Right lung (tissue), 10 donors: ENCODE results near the gene GC. TPM values are rescaled to one million over a fixed set of nuclear protein-coding genes. Genes with fewer than 3 reads are reported as not detected.
"Not testable (repeated sequence)": the region's sequence is repeated elsewhere in the genome, so short reads cannot be mapped to it uniquely, and the experiment has no call there.

Source experiments
- DNase-seq, 2 donors: peaks; one replicate each; pipeline ENCODE4 v3.0.0-alpha.2; 2013
- long read RNA-seq, 8 donors: transcript quantifications; one replicate each; lab custom pipeline, GENCODE V29; 2026
- polyA plus RNA-seq, 5 donors: library from polyadenylated mRNA; unstranded; fragments of 120-200 nt; gene quantifications; one replicate each; pipeline versions ENCODE4 v1.2.1 to v1.2.3, GENCODE V29; 2013; ENCODE audit warnings: inconsistent platforms in 1 of 5, low replicate concordance in 1 of 5; ENCODE audit not compliant: insufficient read length in 5 of 5, insufficient read depth in 1 of 5

Gene GC, protein sequence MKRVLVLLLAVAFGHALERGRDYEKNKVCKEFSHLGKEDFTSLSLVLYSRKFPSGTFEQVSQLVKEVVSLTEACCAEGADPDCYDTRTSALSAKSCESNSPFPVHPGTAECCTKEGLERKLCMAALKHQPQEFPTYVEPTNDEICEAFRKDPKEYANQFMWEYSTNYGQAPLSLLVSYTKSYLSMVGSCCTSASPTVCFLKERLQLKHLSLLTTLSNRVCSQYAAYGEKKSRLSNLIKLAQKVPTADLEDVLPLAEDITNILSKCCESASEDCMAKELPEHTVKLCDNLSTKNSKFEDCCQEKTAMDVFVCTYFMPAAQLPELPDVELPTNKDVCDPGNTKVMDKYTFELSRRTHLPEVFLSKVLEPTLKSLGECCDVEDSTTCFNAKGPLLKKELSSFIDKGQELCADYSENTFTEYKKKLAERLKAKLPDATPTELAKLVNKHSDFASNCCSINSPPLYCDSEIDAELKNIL
- polyA plus RNA-seq = 10 to 100 TPM in 1 of 5 donors, not detected in 4; 10.1 TPM
- long read RNA-seq, donor 1 = 0 reads
- long read RNA-seq, donor 2 = 0 reads
- long read RNA-seq, donor 3 = 0 reads
- long read RNA-seq, donor 4 = 0 reads
- long read RNA-seq, donor 5, partial matches to known transcripts = 0 of 3 reads
- long read RNA-seq, donor 5, other reads (novel, unspliced or antisense) = 0 of 3 reads
- long read RNA-seq, donor 6 = 0 reads
- long read RNA-seq, donor 7 = 0 reads
- long read RNA-seq, donor 8 = 0 reads

DNA sequence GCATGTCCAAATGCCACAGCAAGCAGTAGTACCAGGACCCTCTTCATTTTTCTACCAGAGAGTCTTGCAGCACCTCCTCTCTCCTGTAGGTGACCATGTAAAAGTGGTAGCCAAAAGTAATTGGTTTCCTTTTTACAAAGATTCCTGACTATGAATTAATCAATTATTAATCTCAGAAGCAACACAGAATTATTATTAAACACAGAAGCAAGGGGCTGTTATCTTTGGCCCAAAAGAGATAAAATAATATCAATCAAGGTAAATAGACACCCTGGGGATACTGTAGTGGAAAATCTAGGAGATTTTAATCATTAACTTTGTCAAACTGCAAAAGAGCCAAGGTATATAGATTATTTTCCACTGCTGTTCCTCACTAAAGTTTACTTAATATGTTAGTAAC, at the start of gene GC:
TSS of gene GC (minus strand) at position 108 of the 400 bp plus-strand sequence. CDS start at position 47, 61 bp downstream.
- DNase-seq = no peak

DNA sequence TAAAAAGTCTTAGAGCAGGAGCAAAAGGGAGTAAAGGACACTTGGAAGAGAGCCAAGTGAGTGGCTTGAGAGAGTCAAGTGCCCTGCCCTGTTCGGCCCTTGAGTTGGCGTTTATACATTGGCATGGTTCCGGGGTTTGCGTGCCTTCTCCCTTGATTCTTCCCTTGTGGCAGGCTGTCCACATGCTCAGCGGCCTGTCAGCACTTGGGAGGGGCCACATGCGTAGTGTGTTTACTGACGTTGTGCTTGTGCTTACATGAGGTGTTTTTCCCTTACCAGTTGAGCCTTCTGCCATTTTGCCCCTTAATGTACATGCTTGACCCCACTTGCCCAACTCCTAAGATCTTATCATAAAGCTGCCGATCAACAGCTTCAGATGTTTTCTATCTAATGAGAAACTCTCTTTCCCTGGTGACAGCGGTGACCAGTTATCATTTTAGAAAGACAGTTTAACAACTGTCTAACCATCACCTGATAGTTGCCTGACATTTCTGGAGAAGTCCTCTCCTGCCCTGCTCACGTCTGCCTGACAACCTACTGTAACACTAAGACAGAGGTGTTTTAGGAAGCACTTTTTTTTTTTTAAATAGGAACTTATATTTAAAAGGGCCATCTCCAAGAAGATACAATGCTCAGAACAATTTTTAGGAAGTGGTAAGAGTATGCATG, 49.5 kb upstream of the GC start:
- peak; percentile 5 to 12 for DNase-seq

DNA sequence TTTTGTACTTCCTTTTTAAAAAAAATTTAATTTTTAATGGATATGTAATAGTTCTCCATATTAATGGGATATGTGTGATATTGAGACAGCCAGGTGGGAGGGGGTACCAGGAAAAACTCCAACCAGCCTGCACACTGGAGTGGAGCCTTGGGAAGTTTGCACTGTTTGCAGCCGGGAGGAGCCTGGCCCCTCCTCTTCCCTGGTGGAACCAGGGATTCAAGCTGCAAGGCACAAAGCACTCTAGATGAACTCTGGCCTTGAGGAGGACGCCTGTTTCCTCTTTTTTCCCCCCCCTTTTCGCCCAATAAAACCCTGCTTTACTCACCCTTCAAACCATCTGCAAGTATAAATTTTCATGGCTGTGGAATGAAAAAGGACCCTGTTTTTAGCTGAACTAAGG, 48.2 kb upstream of the GC start:
- DNase-seq = no peak

DNA sequence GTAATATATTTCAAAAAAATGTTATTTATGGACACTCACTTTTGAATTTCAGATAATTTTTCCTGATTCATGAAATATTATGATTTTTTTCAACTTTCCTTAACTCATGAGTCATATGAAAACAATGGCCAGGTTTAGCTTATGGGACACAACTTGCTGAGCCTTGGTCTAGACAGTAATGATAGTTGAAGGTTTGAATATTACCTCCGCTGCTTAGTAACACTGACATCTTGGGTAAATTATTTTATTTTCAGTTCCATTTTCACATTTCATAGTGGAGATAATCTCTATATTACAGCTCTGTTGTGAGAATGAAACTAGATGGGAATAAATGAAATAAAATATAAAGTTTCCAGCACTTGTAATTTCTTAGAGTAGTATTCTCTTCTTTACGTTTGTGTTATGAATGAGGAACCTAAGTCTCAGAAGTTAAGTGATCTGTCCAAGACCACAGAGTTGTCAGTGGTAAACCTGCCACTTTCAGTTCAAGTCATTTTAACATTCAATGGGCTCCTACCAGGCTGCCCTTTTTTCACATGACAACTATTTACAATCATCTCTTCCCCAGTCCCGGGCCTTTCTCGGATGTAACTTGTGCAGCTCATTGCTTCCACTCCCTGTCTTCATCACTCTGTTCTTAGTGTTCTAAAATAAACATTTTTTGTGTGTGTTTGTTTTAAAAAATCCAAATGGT, 46.8 kb upstream of the GC start:
- DNase-seq = no peak

DNA sequence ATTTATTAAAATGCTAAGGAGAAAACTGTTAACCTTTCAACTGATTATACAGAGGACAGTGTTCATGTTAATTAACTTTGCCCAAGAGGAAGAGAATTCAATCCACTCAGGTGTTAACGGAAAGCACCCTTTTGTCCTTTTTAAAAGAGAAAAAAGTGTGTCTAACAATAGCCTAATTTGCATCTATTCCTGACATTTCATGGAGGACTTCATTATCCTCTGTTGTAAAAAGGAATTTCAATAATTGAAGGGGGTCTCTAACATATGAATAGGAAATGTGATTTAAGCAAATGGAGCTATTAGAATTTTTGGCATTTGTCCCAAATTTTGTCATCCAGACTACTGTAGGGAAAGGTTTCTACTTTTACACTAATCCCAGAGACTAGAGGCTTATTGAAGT, 44.6 kb upstream of the GC start:
- no peak for DNase-seq

DNA sequence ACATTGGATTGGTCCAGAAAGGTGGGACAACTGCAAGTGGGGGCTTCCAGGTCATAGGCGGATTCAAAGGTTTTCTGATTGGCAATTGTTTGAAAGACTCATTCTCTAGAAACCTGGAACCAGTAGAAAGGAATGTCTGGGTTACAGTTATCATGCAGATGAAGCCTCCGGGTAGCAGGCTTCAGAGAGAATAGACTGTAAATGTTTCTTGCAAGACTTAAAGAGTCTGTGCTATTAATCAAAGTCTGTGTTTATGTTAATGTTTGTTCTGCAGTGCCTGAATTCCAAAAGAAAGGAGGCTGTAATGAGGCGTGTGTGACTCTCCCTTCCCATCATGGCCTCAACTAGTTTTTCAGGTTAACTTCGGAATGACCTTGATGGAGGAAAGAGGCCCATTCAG, 43.9 kb upstream of the GC start:
- no peak for DNase-seq

DNA sequence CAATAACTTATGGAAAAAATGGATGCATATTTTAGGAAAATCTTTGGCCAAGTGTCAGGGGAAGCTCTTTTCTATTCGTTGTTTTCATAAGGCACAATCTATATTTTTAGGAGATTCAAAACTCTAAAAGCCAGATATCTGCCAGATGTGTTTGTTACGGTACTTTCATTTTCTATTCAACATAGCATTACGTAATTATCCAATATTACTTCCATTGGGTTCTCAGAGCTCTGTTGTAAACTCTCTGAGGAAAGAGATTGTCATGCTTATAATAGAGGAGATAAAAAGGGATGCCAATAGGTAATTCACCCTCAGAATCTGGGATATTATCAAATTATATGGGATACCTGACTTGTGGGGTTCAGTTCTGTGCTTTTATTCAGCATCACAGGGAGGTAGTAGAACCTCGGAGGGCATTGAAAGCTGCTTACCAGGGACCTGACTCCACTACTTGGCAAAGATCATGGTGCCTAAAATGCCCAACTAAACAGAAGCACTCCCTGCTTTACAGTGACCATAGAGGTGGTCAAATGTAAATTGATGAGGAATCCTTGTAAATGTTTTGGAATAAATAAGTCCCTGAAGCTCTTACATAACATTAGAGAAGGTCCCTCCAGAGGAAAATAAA, 32.9 kb upstream of the GC start:
- DNase-seq = no peak

DNA sequence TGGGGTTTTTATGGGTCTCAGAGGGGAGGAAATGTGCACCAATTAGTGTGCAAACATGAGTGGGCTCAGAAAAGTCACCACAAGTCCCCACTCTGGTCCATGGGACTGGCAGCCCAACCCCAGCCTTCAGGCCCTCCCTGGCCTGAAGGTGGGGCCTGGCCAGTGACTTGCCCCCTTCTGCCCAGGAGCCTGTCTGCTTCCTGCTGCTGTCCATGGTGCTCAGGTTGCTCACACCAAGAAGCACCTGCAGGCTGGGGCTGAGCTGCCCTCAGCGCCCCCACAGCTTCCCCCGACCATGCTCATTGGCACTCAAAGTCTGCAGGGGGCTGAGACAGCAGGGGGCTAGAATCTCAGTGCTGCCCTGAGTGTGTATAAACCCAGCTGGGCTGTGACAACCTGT, 30.6 kb upstream of the GC start:
- no peak for DNase-seq

DNA sequence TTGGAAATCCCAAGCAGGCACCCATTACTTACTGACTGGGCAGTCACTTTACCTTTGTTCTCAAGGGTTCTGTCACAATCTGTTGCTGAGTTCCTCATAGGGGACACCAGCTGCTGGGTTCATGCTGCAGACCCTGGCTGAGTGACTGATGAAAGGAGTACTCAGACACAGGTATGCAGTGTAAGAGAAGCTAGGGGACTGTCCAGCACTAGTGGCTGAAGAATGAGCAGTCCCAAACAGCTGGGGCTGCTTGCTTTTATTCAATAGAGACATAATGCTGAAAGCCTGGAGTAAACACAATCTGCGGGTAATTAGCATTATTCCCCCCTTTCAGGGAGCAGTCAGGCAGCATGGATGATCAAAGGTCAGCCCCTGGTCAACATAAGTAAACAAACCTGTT, 25.9 kb upstream of the GC start:
- not testable (repeated sequence) for DNase-seq

DNA sequence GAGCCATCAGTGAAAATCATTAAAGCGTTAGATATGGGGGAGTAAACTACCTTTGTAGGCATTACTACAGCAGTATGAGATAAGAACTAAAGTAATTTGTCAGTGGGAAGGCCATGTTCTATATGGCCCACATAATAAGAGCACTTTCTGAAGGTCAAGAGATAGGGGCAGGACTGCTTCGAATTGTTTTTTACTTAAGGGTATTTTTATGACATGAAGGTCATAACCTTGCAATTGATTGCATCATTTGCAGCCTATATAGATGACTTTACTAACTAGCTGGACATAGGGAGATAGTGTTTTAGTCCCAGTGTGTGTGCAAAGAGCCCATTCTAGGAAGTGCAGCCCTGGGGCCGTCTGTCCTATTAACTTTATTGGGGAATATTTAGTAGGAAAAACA, 23.6 kb upstream of the GC start:
- no peak for DNase-seq

DNA sequence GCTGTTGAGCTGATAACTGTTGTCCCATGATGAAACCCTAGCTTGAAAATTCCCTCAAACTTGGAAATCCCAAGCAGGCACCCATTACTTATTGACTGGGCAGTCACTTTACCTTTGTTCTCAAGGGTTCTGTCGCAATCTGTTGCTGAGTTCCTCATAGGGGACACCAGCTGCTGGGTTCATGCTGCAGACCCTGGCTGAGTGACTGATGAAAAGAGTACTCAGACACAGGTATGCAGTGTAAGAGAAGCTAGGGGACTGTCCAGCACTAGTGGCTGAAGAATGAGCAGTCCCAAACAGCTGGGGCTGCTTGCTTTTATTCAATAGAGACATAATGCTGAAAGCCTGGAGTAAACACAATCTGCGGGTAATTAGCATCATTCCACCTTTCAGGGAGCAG, 21.4 kb upstream of the GC start:
- DNase-seq = not testable (repeated sequence)

DNA sequence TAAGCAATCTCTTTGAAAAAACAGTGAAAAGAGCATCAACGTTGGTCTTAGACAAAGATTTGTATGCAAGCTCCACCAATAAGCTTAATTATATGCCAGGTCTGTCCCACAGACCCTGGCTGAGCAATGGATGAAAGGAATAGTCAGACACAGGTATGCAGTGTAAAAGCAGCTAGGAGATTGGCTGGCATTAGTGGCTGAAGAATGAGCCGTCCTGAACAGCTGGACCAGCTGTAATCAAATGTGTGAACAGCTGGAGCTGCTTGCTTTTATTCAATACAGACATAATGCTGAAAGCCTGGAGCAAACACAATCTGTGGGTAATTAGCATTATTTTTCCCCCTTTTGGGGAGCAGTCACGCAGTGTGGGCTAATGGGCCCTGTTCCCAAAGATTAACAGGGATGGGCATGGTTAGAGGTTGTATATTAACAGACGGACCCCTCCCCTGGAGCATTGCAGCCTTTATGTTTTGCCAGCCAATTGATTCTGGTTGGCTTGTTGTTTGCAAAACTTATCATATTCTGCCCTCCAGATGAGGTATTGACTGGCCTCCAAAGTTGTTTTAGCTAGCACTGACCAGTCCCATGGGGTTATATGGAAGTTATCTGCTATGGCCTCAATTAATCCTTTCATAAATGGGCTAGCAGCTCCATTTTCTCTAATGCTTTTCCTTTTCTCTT, 20.3 kb upstream of the GC start:
- not testable (repeated sequence) for DNase-seq

DNA sequence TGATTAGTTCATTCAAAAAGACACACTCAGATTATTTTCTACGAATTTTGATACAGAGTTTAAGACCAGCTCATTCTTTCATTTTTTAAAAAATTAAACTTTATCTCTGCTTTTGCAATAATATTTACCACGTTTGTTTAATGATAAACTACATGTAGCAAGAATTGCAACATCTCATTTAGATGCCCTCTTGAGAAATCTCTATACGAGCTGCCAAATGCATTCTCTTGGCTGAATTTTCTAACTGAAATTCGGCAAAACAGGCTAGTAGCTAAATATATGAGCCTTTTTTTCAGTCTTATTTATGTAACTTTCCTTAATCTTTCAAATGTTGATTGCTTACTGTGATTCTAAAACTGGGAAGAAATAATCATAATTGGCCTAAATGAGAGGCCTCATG, 2.1 kb upstream of the GC start:
- peak; percentile 61 to 72 for DNase-seq

DNA sequence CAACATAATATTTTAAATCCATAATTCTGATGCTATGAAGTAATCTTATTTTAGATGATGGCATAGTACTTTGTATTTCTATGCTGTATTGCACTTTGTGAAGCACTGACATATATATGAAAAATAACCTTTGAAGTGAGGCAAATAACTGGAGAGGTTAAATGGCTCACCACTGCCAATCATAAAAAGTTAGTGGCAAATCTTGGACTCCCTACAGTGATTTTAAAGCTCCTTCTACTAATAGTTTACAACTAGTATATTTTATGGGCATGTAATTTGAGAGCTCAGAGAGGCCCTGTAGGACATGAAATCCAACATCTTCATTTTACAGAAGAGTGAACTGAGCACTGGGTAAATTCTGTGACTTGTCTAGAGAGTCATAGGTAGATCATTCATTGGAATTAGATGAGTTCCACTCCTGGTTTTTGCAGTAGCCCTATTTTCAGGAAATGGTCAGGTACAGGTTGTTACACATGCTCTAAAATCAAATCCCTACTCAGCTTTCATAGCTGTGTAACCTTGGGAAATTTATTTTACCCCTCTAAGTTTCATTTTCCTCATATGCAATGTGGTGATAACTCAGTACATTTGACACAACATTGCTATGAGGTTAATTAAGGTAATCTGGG, 804 bp upstream of the GC start:
- DNase-seq = no peak

DNA sequence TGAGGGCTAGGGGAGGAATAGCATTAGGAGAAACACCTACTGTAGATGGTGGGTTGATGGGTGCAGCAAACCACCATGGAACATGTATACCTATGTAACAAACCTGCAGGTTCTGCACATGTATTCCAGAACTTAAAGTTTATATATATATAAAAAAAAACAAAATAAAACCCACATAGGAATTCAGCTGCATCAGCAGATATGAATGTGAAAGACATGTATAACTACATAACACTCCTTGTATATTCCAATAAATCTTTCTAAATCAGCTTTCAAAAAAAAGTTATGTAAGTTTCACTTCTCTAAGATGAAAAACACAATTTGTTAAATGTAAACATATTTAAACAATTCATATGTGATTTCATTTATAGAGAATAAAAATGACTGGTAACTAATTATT, 6.0 kb downstream of the GC start:
- no peak for DNase-seq

DNA sequence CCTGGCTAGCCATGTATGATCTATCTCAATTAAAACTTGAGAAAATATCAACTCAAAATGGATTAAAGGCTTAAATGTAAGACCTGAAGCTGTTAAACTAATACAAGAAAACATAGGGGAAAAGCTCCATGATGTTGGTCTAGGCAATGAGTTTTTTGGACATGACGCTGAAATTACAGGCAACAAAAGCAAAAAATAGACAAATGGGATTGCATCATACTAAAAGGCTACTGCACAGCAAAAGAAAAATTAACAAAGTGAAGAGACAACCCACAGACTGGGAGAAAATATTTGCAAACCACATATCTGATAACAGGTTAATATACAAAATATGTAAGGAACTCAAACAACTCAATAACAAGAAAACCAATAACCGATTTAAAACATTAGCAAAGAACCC, 8.4 kb downstream of the GC start:
- no peak for DNase-seq

DNA sequence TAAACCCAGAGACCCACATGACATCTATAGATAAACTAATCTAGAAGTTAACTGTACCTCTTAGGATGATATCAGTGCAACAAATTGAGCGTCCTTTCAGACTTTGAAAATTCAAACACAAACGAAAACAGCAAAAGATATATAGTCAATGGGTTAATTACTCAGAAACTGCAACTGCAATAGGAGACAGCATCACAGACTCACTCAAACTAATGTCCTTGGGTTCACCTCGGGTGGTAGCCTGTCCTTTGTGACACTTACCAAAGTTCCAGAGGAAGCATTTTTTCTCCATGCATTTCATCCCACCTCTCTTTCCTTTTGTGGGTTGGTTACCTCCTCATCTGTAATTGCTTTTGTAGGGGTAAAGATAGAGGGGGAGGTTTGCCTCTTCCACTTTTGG, 9.7 kb downstream of the GC start:
- no peak for DNase-seq

DNA sequence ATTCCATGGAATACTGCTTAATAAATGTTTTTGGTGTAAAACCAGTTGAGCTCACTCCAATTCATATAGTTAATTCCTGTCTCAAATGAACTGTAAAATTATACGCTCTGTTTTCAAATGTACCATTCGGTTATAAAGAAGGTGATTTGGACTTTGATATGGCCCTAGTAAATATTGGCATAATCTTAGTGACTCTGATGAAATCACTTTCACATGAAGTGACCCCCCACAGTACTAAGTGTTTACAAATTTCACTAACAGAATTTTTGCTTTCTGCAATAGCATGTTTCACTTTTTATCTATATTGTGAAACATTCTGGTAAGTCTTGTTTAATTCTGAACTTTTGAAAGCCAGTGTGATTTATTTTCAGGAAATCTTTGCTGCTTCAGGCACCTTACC, 10.9 kb downstream of the GC start:
- no peak for DNase-seq

DNA sequence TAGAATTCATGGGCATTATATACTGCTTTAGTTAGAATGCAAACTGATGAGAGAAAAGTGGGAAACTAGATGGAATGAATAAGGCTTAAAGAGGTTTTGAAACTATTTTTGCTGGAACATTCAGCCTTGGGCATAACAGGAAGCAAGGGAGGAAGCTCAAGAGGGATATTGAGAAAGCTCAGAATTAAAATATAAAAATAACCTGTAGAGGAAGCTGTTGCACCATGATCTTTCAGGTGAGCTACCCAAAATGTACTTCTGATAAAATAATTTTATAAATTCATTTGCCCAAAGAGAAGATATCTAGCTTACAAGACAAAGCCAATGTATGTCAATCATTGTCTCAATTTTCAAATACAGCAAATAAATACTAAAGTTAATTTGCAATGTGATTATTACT, 11.3 kb downstream of the GC start:
- no peak for DNase-seq

DNA sequence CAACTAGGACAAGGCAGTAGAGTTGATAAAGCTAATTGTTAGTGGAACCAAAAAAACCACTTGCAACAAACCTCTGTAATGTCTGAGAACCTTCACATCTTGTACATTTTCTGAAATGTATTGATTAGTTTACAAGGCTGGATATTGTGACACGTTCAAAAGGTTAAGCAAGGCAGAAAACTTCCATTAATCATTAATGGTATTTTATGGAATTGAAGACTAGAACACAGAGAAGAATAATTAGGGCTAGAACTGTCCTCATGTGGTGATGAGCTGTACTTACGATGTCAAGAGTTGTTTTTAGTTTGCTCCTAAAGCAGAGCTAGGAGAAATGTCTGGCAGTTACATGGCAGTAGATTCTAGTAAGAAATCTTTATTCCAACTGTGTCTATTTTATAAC, 12.3 kb downstream of the GC start:
- DNase-seq = no peak

DNA sequence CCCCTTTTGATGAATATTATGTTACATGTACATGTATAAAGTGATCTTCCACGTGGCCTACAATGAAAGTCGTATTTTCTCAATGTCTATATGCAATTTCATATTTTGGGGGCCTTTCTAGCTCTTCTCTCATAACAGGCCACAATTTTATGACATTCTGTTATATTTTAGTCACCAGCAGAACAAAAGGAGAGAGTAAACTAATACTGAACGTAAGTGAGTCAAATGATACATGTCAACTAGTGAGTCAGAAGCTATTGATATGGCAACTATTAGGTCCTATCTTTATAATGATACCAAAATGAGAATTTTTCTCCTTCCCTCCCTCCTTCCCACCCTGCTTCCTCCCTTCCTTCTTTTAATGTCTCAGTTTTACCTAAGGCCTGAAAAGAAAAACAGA, 14.4 kb downstream of the GC start:
- no peak for DNase-seq
